Measurements from ENCODE around the gene PLPPR5.
"Not testable (repeated sequence)": the region's sequence is repeated elsewhere in the genome, so short reads cannot be mapped to it uniquely, and the experiment has no call there.

PLPPR5 gene

GRCh38 chr1:98919211-98919610 is 85.5 kb downstream of the PLPPR5 start:
- DNase-seq (ENCODE audit: low read depth, low spot score): no peak

DNA sequence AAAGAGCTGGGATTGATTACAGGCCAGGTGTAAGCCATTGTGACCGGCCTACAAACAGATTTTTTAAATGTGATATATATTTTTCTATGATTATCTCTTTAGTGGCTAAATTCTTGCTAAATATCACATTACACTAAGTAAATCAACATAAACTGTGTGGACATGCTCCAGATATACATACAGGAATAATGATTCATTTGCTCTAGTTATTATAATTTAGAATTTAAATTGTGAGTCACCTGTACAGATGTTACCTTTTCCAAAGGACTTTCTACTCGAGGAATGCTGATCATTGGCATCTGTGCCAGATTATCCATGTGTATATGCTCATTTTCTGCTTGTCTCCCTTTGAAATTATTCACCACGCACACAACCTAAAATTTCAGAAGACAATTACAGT is 90.1 kb downstream of the PLPPR5 start:
- DNase-seq (ENCODE audit: low read depth, low spot score): no peak

GRCh38 chr1:98910827-98911226 is 93.8 kb downstream of the PLPPR5 start:
- DNase-seq (ENCODE audit: low read depth, low spot score): no peak

DNA sequence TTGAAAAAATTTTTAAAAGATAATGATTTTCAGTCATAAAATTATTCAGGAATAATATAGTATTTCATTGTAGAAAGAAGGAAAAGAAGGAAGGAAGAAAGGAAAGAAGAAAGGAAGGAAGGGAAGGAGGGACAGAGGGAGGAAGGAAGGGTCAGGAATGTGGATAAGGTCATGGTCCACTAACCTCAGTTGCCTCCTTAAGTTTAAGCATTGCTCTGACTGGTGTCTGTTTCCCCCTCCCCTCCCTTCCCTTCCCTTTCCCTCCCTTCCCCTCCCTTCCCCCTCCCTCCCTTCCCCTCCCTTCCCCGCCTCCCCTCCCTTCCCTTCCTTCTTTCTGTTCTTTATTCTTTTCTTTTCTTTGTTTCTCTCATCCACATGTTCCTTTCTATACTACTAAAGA is 95.7 kb downstream of the PLPPR5 start:
- DNase-seq (ENCODE audit: low read depth, low spot score): no peak

DNA sequence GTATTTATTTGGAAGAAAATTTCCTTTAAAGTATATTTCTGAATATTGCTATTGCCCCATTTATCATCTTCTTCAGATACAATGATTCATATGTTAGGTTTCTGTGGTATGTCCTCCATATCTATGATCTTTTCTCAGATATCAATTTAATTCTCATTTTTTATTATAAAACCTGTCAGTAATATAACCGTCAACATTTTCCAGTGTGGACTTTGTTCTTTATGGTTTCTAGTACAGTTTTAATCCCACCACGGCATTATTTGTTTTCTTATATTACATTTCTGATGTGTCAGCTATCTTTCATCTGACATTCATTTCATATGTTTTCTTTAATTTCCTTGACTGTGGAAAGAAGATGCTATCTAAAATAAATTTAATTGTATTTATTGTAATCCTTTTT is 97.9 kb downstream of the PLPPR5 start:
- no peak for DNase-seq (ENCODE audit: low read depth, low spot score)

- no peak for DNase-seq (ENCODE audit: low read depth, low spot score)
Observed at GRCh38 chr1:98906361-98906760, 98.3 kb downstream of the PLPPR5 start.

DNA sequence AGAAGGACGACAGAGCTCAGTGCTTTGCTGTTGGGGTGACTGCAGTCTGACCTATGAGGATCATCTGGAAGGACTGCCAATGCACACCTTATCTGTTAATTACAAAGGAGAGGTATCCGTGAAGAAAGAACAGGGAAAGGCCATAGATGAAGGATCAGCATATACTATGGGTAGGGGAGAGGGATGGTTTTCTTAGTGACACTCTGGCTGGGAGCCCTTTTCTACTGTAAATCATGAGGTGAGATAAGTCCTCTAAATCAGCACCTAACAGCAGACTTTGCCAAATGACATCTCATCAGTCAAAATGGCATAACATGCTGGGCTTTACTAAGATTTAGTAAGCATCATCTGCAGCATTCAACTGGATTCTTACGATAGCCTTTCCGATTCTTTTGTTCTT is 100.0 kb downstream of the PLPPR5 start:
- no peak for DNase-seq (ENCODE audit: low read depth, low spot score)

- DNase-seq (ENCODE audit: low read depth, low spot score): no peak
Observed at GRCh38 chr1:98903726-98904125, 100.9 kb downstream of the PLPPR5 start.

DNA sequence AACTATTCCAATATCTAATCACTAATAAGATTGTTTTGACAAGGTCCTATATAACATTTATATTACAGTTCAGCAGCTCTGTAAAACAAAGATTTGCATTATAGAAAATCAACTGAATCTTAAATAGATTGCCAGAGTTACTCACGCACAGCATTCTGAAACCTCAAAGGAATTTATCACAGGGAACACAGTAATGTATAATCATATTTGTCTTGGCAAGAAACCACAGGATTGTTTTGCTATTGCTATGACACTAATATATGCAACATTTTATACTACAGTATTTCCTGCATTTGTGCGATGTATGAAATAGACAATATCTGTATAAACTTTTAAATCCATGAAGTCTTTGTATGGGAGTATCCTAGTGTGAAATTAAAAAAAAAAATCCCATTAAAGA is 101.4 kb downstream of the PLPPR5 start:
- DNase-seq (ENCODE audit: low read depth, low spot score): peak; percentile 44

GRCh38 chr1:98898940-98899339 is 105.7 kb downstream of the PLPPR5 start:
- DNase-seq (ENCODE audit: low read depth, low spot score): no peak

DNA sequence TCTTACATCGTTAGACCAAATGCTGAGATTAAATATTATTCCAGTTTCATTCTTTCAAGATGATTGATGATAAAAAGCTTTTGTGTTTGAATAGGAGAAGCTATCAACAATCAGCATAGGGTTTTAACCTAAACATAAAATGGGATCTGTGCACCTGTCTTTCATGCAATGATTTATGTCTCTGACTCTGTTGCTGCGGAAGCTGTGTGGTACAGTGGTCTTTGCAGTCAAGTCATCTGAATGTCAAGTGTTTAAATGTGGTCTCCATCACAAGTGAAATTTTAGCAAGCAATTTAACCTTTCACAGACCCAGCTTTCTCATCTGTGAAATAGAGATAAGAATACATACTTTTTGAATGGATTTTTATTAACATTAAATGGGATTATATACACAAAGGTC is 107.2 kb downstream of the PLPPR5 start:
- no peak for DNase-seq (ENCODE audit: low read depth, low spot score)

DNA sequence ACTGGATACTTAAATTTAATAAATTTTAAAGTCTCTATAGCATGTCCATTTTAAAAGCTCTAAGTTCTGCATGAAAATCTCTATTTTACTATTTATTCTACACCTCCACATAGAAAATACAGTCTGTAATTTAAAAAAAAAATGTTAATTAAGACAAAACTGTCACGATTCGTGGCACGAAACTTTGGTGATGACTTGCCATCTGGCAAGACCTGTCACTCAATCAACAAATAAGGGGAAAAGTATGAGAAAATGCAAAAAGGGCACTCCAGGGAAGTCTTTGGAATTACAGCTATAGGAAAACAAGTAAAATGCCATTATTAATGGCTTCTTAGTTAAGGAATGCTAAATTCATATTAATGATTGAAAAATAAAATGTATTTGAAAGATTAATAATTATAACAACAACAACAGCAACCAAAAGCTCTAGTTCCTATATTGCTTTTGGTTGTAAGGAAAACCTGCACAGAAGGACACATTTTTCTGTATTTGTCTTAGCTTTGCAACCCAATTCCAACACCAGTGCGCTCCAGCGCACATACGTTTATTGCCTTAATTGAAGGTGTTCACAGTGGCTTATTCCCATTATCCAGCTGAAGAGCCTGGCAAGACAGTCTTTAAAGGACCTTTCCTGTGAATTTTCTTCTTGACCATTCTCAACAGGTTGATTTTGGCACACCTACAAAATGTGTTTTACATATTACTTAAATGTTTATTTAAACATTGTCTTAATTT is 107.8 kb downstream of the PLPPR5 start:
- DNase-seq (ENCODE audit: low read depth, low spot score): no peak

- DNase-seq (ENCODE audit: low read depth, low spot score): no peak
Observed at GRCh38 chr1:98893371-98893770, 111.3 kb downstream of the PLPPR5 start.

- no peak for DNase-seq (ENCODE audit: low read depth, low spot score)
Observed at GRCh38 chr1:98888869-98889268, 115.8 kb downstream of the PLPPR5 start.

DNA sequence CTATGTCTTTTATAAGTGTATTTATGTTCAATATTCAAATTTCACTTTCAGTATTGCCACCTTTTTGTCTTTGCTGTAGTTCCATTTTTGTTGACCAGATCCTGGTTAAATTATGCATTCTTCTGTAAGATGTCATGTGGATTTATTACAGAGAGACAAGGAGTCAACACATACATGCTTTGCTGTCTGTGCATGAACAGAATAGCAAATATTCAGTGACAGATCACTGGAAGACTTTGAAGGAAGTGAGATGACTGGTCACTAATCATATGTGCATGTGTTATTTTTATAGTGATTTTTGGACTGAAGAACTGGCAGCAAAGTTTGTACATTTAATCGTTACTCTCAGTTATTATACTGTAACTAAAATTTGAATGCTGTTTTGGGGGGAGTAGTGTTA is 117.2 kb downstream of the PLPPR5 start:
- no peak for DNase-seq (ENCODE audit: low read depth, low spot score)

DNA sequence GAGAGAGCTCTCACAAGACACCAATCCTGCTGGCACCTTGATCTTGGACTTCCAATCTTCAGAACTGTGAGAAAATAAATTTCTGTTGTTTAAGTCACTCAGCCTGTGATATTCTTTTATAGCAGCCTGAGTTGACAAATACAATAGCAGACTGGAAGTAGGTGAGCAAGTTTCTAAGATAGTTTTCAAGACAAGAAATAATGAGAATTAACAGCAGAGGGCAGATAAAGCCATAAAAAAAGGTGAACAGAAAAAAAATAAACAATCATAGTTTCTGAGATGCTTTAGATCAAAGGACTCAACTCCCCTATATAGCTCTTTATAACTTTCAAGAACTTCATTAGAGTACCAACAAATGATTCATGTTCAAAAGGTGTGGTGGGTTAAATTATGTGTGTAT is 119.8 kb downstream of the PLPPR5 start:
- DNase-seq (ENCODE audit: low read depth, low spot score): no peak

DNA sequence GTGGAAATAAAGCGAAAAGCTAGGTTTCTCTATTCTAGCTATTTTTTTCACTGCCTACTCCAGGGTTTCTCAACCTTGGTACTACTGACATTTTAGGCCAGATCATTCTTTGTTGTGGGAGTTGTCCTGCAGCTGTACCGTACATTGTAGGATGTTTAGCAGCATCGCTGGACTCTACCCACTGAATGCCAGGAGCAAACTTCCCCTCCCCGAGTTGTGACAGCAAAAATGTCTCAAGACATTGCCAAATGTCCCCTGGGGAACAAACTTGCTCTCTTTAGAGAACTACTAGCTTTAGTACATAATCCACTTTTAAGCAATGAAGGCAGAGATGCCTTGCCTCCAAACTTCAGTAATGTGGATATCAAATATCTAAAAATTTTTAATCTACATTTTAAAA is 122.8 kb downstream of the PLPPR5 start:
- DNase-seq (ENCODE audit: low read depth, low spot score): no peak

GRCh38 chr1:98881234-98881633 is 123.4 kb downstream of the PLPPR5 start:
- not testable (repeated sequence) for DNase-seq (ENCODE audit: low read depth, low spot score)

DNA sequence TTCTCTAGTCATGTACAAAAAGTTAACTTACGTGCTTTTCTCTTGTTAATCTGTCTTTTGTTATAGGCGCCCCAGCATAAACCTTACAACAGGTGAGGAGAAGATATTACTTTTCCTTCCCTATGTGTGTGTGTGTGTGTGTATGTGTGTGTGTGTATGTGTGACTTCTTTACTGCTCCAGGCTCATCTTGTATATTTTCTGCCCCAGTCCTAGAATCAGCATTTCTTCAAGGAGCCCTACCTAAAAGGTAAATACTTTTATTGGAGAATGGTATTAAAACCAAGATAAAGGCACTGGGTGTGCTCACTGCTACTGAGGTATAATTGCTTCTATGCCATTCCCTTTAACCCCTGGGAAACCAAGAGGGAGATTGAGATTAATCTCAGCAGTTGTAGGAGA is 129.8 kb downstream of the PLPPR5 start:
- DNase-seq (ENCODE audit: low read depth, low spot score): no peak

- no peak for DNase-seq (ENCODE audit: low read depth, low spot score)
Observed at GRCh38 chr1:98870959-98871903, 133.4 kb downstream of the PLPPR5 start.

GRCh38 chr1:98865796-98866195 is 138.9 kb downstream of the PLPPR5 start:
- DNase-seq (ENCODE audit: low read depth, low spot score): no peak

DNA sequence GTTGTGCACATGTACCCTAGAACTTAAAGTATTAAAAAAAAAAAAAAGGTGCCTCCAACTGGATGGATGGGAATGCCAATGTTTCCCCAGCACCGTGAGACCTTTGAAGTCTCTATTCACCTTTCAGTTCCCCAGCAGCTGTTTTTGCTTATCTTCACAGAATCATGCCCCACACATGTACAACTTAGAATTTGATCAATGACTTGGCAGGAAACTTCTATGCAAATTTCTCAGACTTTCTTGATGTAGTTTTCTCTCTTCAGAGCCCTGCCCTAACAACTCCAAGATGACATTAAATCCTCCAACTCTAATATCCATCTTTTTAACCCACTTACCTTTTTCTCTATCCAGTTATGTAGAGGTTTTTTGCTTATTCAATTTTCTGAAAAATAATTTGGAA is 144.3 kb downstream of the PLPPR5 start:
- no peak for DNase-seq (ENCODE audit: low read depth, low spot score)

DNA sequence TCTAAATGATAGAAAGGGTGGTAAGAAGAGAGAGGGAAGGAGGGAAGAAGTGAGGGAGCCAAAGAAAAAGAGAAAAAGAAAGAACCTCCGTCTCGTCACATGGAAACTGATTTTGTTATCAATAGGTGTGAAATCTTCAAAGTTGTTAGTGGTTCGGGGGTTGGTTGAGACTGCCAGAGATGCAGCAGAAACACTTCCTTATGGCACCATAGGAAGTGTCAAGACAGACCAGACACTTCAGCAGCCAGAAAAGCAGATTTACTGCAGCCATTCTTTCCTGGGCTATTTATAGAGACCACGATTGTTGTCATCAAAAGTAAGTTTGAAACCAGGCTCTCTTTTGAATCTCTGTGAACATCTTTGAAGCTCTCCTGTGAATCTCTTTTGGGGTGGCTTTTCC is 150.5 kb downstream of the PLPPR5 start:
- DNase-seq (ENCODE audit: low read depth, low spot score): no peak
